NCI-H526 treated with DMSO at 0.1 percent for 48 hours (cell line): ENCODE data around the gene ZNF831.

Experiments used
- DNase-seq: peaks from one replicate; lab custom pipeline; 2025; lab: John Stamatoyannopoulos, UW

The ZNF831 gene

DNA sequence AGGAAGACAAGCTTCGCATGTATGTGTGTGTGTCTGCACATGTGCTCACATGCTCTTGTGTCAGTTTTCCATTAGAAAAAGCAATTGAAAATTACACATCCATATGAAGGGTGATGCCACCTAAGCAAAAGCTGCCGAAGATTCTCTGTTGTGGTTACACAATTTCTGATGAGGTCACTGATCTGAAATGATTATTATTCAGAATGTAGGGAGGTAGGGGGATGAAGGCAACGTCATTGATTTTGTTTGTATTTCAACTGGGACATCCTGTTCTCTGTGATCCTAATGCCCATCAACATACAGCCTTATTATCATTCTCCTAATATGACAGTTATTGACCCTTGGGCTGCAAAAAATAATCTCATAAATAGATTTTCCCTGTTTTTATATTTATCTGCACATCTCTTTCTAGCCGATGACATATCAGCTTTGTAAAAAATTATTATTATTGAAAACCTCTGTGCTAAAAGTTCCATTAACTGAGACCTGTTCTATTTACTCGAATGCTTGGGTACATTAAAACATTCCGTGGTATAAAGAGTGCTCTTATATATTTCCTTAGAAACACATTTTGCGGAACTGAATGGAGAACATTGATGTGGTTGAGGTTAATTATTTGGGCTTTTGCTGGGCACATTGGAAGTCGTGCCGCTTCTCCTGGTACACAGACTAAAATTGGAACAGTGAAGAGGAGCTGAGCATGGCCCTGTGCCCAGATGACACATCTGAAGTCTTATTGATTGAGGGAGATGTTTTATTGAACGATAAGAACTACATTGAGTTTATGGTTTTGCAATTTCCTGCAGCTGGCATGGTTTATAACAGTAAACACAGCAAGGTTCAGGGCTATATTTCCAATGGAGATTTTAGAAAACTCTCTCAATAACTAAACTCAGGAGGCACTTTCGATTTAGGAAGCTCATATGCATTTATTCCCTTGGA lies 51.3 kb downstream of the ZNF831 start:
- no peak for DNase-seq

- no peak for DNase-seq
Observed at GRCh38 chr20:59217173-59217572, 53.6 kb downstream of the ZNF831 start.

GRCh38 chr20:59217794-59218280 lies 54.2 kb downstream of the ZNF831 start:
- DNase-seq = no peak

- DNase-seq = no peak
Observed at GRCh38 chr20:59219211-59219610, 55.6 kb downstream of the ZNF831 start.

DNA sequence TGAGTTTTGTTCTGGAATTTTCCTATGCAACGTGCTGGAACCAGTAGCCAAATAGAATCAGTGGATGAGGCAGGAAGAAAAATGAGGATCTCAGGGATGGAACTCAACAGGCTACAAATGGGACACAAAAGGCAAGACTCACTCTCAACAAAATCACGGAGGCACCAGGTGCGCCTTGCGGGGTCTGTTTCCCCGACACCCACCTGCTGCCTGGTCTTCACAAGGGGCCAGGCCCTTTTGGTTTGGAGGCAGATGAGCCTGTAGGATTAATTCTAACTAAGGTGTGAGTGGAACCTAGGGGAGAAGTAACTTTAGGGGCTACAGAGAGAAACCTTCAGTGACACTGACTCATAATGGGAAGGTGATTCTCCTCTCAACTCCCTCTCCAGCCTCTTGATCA lies 56.5 kb downstream of the ZNF831 start:
- DNase-seq = no peak

- no peak for DNase-seq
Observed at GRCh38 chr20:59221049-59221706, 57.6 kb downstream of the ZNF831 start.

- no peak for DNase-seq
Observed at GRCh38 chr20:59221707-59222252, 58.2 kb downstream of the ZNF831 start.

DNA sequence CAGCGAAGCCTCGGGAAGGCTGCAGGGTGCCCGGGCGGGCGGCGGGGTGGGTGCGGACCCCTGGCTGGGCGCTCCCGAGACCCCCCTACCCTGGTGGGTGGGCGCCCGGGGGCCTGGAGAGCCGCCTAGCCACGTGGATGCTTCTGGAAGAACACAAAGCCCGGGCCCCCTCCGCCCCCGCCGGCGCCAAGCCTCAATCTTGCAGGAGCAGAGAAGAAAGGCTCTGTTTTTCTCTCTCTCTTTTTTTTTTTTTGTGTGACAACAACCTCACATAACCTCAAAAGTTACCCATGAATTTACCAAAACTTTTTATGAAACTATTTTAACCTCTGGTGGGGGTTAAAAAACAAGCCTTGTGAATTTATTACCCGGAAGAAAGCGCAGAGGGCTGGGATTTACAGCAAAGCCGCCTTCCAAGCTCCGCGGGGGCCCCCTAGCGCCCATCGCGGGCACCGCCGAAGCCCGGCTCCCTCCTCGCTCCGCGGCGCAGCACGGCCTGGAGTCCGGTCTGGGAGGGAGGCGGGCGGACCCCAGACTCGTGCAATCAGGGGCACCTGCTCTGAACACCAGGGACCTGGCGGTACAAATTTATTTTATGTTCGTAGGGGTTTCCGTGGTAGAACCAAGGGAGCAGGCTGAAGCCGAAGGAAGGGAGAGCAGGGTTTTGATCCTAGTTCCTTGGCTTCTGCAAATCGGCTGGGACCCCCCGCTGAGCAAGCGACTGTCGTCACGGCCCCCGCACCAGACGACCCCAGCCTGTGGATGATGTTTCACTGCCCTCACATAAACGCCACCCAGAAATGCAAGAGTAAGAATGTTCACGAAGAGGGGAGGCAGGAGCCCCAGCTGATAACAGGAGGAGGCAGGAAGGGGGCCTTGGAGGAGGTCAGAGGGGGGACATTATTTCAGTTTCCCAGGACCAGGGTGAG lies 58.9 kb downstream of the ZNF831 start:
- DNase-seq = peak; percentile 61

GRCh38 chr20:59223182-59223601 lies 59.6 kb downstream of the ZNF831 start:
- no peak for DNase-seq

- no peak for DNase-seq
Observed at GRCh38 chr20:59223750-59224149, 60.1 kb downstream of the ZNF831 start.

GRCh38 chr20:59224236-59224635 lies 60.6 kb downstream of the ZNF831 start:
- DNase-seq = no peak

DNA sequence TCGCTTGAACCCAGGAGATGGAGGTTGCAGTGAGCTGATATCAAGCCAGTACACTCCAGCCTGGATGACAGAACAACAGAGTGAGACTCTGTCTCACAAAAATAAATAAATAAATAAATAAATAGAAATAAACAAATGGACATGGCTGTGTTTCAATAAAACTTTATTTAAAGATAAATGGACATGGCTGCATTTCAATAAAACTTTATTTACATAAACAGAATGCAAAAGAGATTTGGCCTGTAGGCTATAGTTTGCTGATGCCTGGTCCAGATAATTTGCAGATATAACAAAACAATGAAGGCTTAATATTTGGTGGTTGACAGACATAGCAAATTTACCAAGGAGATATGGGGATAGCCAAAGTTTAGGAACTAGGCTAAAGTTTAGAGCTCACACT lies 66.8 kb downstream of the ZNF831 start:
- no peak for DNase-seq

GRCh38 chr20:59231124-59231804 lies 67.6 kb downstream of the ZNF831 start:
- DNase-seq = no peak

DNA sequence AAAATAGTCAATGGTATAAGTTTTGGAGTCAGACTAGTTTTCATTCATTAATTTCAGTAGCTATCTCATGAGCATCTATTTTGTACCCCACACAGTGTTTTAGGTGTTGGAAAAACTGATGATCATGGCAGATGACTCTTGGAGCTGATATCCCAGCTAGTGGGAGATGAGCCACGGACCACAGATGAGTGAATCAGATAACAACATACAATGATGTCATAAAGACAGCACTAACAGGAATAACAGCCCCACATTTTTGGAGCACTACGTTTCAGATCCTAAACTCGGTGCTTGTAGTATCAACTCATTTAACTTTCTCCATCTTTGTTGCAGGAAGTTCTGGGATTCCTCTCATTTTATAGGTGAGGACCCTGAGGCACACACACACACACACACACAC lies 69.0 kb downstream of the ZNF831 start:
- DNase-seq = no peak

DNA sequence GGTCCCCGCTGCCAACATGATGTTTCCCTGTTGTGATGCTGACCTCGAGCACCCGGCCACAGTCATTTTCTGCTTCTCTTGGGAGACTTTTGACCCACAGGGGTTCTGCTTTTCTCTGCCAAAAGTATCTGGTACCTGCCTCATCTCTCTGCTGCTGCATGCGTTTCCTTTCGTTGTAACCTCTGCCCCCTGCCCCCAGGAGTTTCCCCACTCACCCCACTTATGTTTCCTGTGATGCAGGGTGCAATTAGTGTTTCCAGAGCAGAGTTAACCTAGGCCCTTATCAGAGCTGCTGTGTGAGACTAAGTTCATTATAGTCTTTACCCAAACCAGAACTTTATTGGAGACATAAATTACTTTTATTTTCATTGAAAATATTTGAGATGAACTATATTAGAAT lies 71.6 kb downstream of the ZNF831 start:
- no peak for DNase-seq

DNA sequence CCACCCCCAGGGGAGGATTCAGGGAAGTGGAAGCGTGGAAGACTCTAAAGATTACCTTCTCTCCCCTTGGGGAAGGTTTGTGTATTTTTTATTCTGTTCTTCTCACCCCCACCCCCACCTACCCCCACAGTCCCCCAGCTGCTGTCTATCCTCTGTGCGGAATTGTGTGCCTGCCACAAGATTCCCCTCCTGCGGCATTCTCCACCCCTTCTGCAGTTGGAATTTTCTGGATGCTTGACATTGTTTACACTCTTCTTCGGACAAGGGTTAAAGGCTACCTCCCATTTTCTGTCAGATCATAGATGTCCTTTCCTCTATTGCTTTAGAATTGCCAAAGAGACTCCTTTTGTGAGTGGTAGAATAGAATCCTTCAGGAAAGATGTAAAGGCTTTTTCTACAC lies 76.4 kb downstream of the ZNF831 start:
- no peak for DNase-seq

GRCh38 chr20:59242714-59243626 lies 79.3 kb downstream of the ZNF831 start:
- DNase-seq = no peak

- DNase-seq = no peak
Observed at GRCh38 chr20:59246691-59247400, 83.2 kb downstream of the ZNF831 start.
